GM18505 (cell line): ENCODE measurements around the gene SEC61A1.

Experiments
- ATAC-seq: cut with Tn5 transposase; IDR thresholded peaks from one replicate; pipeline ENCODE4 v1.9.1; 2021; ENCODE audit not compliant: unreplicated experiment
- POLR2A ChIP-seq: IDR thresholded peaks from 4 replicates; pipeline ENCODE4 v1.6.1; 2011; ENCODE audit warnings: borderline replicate concordance; ENCODE audit not compliant: insufficient read depth, insufficient read length; ENCODE audit errors: extremely low read depth

Gene SEC61A1

GRCh38 chr3:128076483-128077201 is 24.4 kb downstream of the SEC61A1 start:
- no peak for TF ChIP-seq POLR2A
- ATAC-seq: no peak

GRCh38 chr3:128077202-128077624 is 25.0 kb downstream of the SEC61A1 start:
- TF ChIP-seq POLR2A: no peak
- ATAC-seq: no peak

GRCh38 chr3:128077665-128078064 is 25.4 kb downstream of the SEC61A1 start:
- no peak for ATAC-seq
- TF ChIP-seq POLR2A: no peak

GRCh38 chr3:128078322-128078721 is 26.1 kb downstream of the SEC61A1 start:
- no peak for TF ChIP-seq POLR2A
- no peak for ATAC-seq

- no peak for ATAC-seq
- TF ChIP-seq POLR2A: no peak
Measured at GRCh38 chr3:128078875-128079274, 26.6 kb downstream of the SEC61A1 start.

GRCh38 chr3:128079823-128080222 is 27.6 kb downstream of the SEC61A1 start:
- TF ChIP-seq POLR2A: no peak
- no peak for ATAC-seq

GRCh38 chr3:128080323-128081080 is 28.3 kb downstream of the SEC61A1 start:
- no peak for ATAC-seq
- no peak for TF ChIP-seq POLR2A

GRCh38 chr3:128081226-128081625 is 29.0 kb downstream of the SEC61A1 start:
- no peak for ATAC-seq
- no peak for TF ChIP-seq POLR2A

- ATAC-seq: no peak
- TF ChIP-seq POLR2A: no peak
Measured at GRCh38 chr3:128081846-128082245, 29.6 kb downstream of the SEC61A1 start.

- ATAC-seq: no peak
- TF ChIP-seq POLR2A: no peak
Measured at GRCh38 chr3:128082546-128082945, 30.3 kb downstream of the SEC61A1 start.

GRCh38 chr3:128083396-128083795 is 31.2 kb downstream of the SEC61A1 start:
- TF ChIP-seq POLR2A: no peak
- no peak for ATAC-seq

GRCh38 chr3:128083980-128084674 is 31.9 kb downstream of the SEC61A1 start:
- TF ChIP-seq POLR2A: no peak
- no peak for ATAC-seq

GRCh38 chr3:128084675-128085021 is 32.4 kb downstream of the SEC61A1 start:
- TF ChIP-seq POLR2A: no peak
- no peak for ATAC-seq

- ATAC-seq: no peak
- TF ChIP-seq POLR2A: no peak
Measured at GRCh38 chr3:128089135-128089534, 36.9 kb downstream of the SEC61A1 start.

GRCh38 chr3:128091586-128091985 is 39.3 kb downstream of the SEC61A1 start:
- no peak for ATAC-seq
- TF ChIP-seq POLR2A: no peak
